ENCODE measurements around the gene NUDT8. TPM values are rescaled to one million over a fixed set of nuclear protein-coding genes. Genes with fewer than 3 reads are reported as not detected.
A peak's percentile ranks its signal among the peaks of the same experiment; 100 is the strongest.

Gene NUDT8
- total and polyA plus RNA-seq, 9 of the 15 experiments (the other 6 are each of a cell fraction or from before 2014, with no cell fraction given) = 0.23 to 27.8 (median 5.0) TPM

GRCh38 chr11:67656278-67656922 lies 26.7 kb upstream of the NUDT8 start (continued):
- TF ChIP-seq BDP1 (IDR thresholded peaks at IDR 0.05; ENCODE audit: insufficient read depth, insufficient read length) = no peak
- no peak for TF ChIP-seq ZNF79 (CRISPR knock-in tag; IDR thresholded peaks at IDR 0.05; ENCODE audit: low read depth)
- TF ChIP-seq ID3 (CRISPR knock-in tag; IDR thresholded peaks at IDR 0.05) = no peak
- no peak for TF ChIP-seq ID3 (tag; IDR thresholded peaks at IDR 0.05)
- no peak for TF ChIP-seq HDGF (IDR thresholded peaks at IDR 0.05)
- TF ChIP-seq ZFP91 (CRISPR knock-in tag; IDR thresholded peaks at IDR 0.05) = no peak
- TF ChIP-seq THAP12 (CRISPR knock-in tag; IDR thresholded peaks at IDR 0.05) = no peak
- TF ChIP-seq ZNF395 (CRISPR knock-in tag; IDR thresholded peaks at IDR 0.05) = no peak
- TF ChIP-seq ZFP1 (CRISPR knock-in tag; IDR thresholded peaks at IDR 0.05) = no peak
- peak; percentile 53; the same call in 1 of the 2 replicates for TF ChIP-seq TRIM28 (IDR thresholded peaks at IDR 0.05)
- TF ChIP-seq SAFB (IDR thresholded peaks at IDR 0.05; ENCODE audit: borderline replicate concordance, low read depth, low read length) = no peak
- no peak for TF ChIP-seq NFIX (CRISPR knock-in tag; IDR thresholded peaks at IDR 0.05; ENCODE audit: low read depth)
- TF ChIP-seq FOXO4 (CRISPR knock-in tag; IDR thresholded peaks at IDR 0.05) = no peak
- TF ChIP-seq NCOA6 (IDR thresholded peaks at IDR 0.05) = no peak
- TF ChIP-seq MTA2 (IDR thresholded peaks at IDR 0.05; ENCODE audit: low read depth) = peak; percentile 33; the same call in 1 of the 2 replicates
- no peak for TF ChIP-seq CXXC5 (CRISPR knock-in tag; IDR thresholded peaks at IDR 0.05)
- TF ChIP-seq EHMT2 (IDR thresholded peaks at IDR 0.05) = 0 out of 2 replicates have a peak, but pooled peaks have one; percentile 37
- TF ChIP-seq MCM3 (IDR thresholded peaks at IDR 0.05) = no peak
- TF ChIP-seq RHOXF2B (CRISPR knock-in tag; conservative IDR thresholded peaks at IDR 0.05) = no peak

Measured in K562 (cell line).